AG04450 (cell line): ENCODE results near the gene OR13C5. TPM values are rescaled to one million over a fixed set of nuclear protein-coding genes. Genes with fewer than 3 reads are reported as not detected.

Source experiments
- CTCF ChIA-PET: fragments of 300-600, 350-600 bp; formaldehyde crosslinking; extraction: SDS; loops from one replicate; lab custom pipeline; 2022; ENCODE audit warnings: antibody characterized with exemption, inconsistent platforms; lab: Charles Lee
- POLR2A ChIA-PET: fragments of 350-600 bp; formaldehyde crosslinking; extraction: SDS; loops from one replicate; lab custom pipeline; 2021; ENCODE audit warnings: antibody characterized with exemption, inconsistent platforms; lab: Yijun Ruan, JAX
- DNase-seq: peaks from one replicate; pipeline ENCODE4 v3.0.0-alpha.2; 2011; ENCODE audit warnings: low read depth, low spot score
- H3K27ac ChIP-seq: one replicate; pipeline ENCODE4 v1.5.1; 2012; ENCODE audit warnings: low read depth, low read length, control low read depth
- H3K27me3 ChIP-seq: one replicate; pipeline ENCODE4 v1.6.0; 2012; ENCODE audit warnings: low read length; ENCODE audit not compliant: control insufficient read depth, insufficient read depth
- H3K4me3 ChIP-seq: 2 replicates; pipeline ENCODE4 v1.5.1; 2011; ENCODE audit warnings: mild to moderate bottlenecking, low read depth, low read length, control low read depth
- H3K9me3 ChIP-seq: 2 replicates; pipeline ENCODE4 v1.5.1; 2012; ENCODE audit warnings: low read length; ENCODE audit not compliant: control insufficient read depth, insufficient read depth
- polyA plus RNA-seq: library from polyadenylated mRNA; depleted of rRNA; stranded (reverse); fragments of >200 nt; gene quantifications from 2 replicates; pipeline ENCODE4 v1.2.3, GENCODE V29; 2011
- TF ChIP-seq, protein P1 (sequence below): IDR thresholded peaks from 2 replicates; pipeline ENCODE4 v1.5.1; 2011; ENCODE audit warnings: low read depth, low read length, control low read depth, inconsistent platforms

OR13C5 gene
- polyA plus RNA-seq, 1 experiment = not detected

DNA sequence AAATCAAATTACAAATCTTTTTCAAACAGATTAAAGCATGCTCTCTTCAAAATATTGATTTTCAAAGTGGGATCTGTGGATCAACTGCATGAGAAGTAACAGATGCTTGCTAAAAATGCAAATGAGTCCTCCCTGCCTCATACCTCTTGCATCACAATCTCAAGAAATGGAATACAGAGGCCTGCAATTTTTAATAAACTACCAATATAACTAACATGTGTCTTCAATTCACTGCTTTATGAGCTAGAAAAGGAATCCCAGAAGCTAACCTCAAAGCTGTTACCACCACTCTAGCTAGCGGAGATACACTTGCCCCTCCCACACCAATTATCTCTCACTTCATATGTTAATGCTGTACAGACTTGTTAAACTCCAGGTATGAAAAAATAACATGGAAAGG lies 9.6 kb downstream of the OR13C5 start:
- no peaks in the 10 kb centered on the region for H3K9me3 ChIP-seq
- no peak overlapping the region for H3K4me3 ChIP-seq
- TF ChIP-seq, protein P1, sequence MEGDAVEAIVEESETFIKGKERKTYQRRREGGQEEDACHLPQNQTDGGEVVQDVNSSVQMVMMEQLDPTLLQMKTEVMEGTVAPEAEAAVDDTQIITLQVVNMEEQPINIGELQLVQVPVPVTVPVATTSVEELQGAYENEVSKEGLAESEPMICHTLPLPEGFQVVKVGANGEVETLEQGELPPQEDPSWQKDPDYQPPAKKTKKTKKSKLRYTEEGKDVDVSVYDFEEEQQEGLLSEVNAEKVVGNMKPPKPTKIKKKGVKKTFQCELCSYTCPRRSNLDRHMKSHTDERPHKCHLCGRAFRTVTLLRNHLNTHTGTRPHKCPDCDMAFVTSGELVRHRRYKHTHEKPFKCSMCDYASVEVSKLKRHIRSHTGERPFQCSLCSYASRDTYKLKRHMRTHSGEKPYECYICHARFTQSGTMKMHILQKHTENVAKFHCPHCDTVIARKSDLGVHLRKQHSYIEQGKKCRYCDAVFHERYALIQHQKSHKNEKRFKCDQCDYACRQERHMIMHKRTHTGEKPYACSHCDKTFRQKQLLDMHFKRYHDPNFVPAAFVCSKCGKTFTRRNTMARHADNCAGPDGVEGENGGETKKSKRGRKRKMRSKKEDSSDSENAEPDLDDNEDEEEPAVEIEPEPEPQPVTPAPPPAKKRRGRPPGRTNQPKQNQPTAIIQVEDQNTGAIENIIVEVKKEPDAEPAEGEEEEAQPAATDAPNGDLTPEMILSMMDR = no peak
- POLR2A ChIA-PET = no interaction called here
- CTCF ChIA-PET = no interaction called here
- DNase-seq = no peak
- H3K27me3 ChIP-seq = no peaks in the 10 kb centered on the region
- no peak overlapping the region for H3K27ac ChIP-seq

DNA sequence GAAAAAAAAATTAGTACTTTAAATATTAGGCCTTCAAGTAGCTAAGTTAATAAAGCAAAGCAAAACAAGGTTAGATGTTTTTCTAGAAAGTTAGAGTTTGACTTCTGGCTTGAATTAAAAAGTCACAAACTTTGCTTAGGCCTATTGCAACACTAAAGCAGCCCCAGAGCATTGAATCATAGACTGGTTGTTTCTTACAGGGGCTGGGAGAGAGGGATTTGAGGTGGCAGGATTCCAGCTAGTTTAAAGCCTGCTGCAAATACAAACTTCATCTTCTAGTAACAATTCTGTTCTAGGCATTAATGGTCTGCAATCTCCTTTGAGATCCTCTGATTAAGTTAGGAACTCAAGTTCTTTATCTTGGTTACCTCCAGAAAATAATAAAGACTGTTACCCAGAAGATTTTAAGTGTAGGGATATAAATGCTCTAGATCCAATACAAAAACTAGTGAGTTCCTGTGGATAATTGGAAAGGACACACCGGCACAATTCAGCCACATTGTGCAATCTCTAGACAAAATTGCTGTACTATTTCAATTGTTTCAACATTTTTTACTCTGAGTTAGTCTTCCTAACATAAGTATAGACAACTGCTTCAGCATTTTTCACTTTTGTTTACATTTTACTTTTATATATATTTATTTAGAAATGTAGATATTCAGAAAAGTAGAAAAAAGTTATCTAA lies 12.6 kb downstream of the OR13C5 start:
- Histone ChIP-seq H3K4me3 (no peak overlapping the region), H3K27ac (no peak overlapping the region), H3K9me3 (no peaks in the 10 kb centered on the region), H3K27me3 (no peaks in the 10 kb centered on the region)
- ChIA-PET CTCF (no interaction called here), POLR2A (no interaction called here)
- TF ChIP-seq, protein P1 = no peak
- DNase-seq = no peak

GRCh38 chr9:104580562-104580961 lies 18.7 kb downstream of the OR13C5 start:
- TF ChIP-seq, protein P1 = no peak

GRCh38 chr9:104577263-104577662 lies 21.9 kb downstream of the OR13C5 start:
- Histone ChIP-seq H3K27ac (no peak overlapping the region), H3K9me3 (no peaks in the 10 kb centered on the region), H3K4me3 (no peak overlapping the region), H3K27me3 (no peaks in the 10 kb centered on the region)
- CTCF ChIA-PET = no interaction called here
- TF ChIP-seq, protein P1 = no peak
- POLR2A ChIA-PET = no interaction called here
- DNase-seq = no peak

More at GRCh38 chr9:104580562-104580961, 18.7 kb downstream of the OR13C5 start:
- no peak overlapping the region for H3K27ac ChIP-seq
- no peaks in the 10 kb centered on the region for H3K27me3 ChIP-seq
- H3K9me3 ChIP-seq = no peaks in the 10 kb centered on the region
- CTCF ChIA-PET = no interaction called here
- H3K4me3 ChIP-seq = no peak overlapping the region
- DNase-seq = no peak
- POLR2A ChIA-PET = no interaction called here

DNA sequence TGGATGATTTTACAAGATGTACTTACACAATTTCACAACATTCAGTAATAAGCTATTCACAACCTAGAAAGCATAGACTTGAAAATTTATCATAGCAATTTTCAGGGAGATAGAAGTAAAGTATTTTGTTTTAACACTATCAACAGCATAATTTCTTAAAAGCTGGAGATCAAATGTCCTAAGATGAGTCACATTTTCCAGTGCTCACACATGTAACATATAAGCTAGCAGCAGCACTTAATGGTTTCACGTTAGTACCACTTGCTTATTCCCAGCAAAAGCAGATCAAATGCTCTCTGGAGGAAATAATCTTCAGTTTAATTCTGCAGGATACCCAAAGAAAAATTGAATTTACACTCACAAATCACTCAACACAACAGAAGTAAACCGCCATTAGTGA lies 23.8 kb downstream of the OR13C5 start:
- POLR2A ChIA-PET = no interaction called here
- TF ChIP-seq, protein P1 = no peak
- DNase-seq = no peak
- no peak overlapping the region for H3K4me3 ChIP-seq
- no peaks in the 10 kb centered on the region for H3K27me3 ChIP-seq
- no peak overlapping the region for H3K27ac ChIP-seq
- H3K9me3 ChIP-seq = no peaks in the 10 kb centered on the region
- CTCF ChIA-PET = no interaction called here
